ENCODE measurements around the gene EPAS1. TPM values are rescaled to one million over a fixed set of nuclear protein-coding genes. Genes with fewer than 3 reads are reported as not detected.

Gene EPAS1
- polyA plus RNA-seq, 1 of the 3 experiments (the other 2 are of a cell fraction), result 69.2 TPM

DNA sequence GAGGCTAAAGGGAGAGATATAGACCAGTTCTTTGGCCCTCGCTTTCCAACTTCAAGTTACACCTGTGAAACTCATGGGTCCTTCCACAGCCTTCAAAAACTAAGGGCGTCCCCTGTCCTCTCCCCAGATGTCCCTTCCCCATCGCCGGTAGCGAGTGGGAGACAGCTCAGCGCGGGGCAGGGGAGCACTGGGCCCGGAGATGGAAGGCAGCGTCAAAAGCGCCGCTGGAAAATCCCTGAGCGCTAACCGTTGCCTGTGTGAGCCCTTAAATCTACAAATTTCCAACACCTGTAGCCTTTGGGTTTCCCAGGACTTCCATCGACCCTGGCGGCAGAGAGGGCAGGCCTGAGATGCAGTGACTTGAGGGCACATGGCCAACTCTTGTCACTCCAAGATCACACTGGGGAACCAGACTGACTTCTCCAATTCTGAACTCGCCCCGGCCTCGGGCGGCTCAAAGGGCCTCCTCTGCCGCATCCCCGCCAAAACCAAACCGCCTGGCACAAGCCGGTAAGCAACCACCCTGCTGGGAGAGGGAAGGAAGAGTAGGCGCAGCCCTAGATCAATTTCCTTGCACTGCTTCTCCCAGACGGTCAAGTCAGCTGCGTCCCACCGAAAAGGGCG is 879 bp upstream of the EPAS1 start:
- Histone ChIP-seq H3K4me1 (ENCODE audit: control insufficient read depth in 1 of 2, insufficient read depth in 2 of 2, low read depth in 1 of 2, low read length in 1 of 2) (peaks cover 7 to 25% of the 10 kb centered on the region in 2 experiments; a peak in 2 of 4 replicates), H3K9me2 (no peaks in the 10 kb centered on the region), H3K4me3 (ENCODE audit: low read depth in 2 of 2, low read length in 1 of 2) (peak overlapping the region; percentile 65 to 96), H4K20me1 (ENCODE audit: insufficient read depth) (peaks cover 35% of the 10 kb centered on the region), H3K27ac (ENCODE audit: low read depth in 2 of 2, low read length in 1 of 2) (peak overlapping the region; percentile 35 to 86; a peak in 3 of 4 replicates), H3K79me2 (ENCODE audit: insufficient read depth) (peaks cover 40% of the 10 kb centered on the region), H3K4me2 (peak overlapping the region; percentile 75), H3K36me3 (replicated peaks in 1 of 2; ENCODE audit: control insufficient read depth in 1 of 2, insufficient read depth in 2 of 2, low read length in 1 of 2) (no peaks in the 10 kb centered on the region), H3K9ac (peak overlapping the region; percentile 60), H3K27me3 (ENCODE audit: insufficient read depth) (no peaks in the 10 kb centered on the region), H2AFZ (ENCODE audit: low read depth) (peak overlapping the region; percentile 77), H3K9me3 (no peaks in the 10 kb centered on the region), H3F3A (replicated peaks; ENCODE audit: insufficient read depth) (no peaks in the 10 kb centered on the region)
- DNase-seq, result no peak
- 94% methylated on average over 15 of the region's 28 CpGs for WGBS (ENCODE audit: low lambda C conversion rate)
- ChIA-PET CTCF (interaction anchor here (0.7 to 8.7 kb wide), 12 partner anchors 33 to 285 kb away, joined by 3 to 57 read pairs (median 6); no protein-coding TSS in a partner anchor), POLR2A (interaction anchor here (0.6 to 4.4 kb wide), 16 partner anchors 10 to 254 kb away, joined by 3 to 97 read pairs (median 7); no protein-coding TSS in a partner anchor)
- TF ChIP-seq POLR2AphosphoS5 (IDR thresholded peaks at IDR 0.05; ENCODE audit: low read depth, low read length) (no peak), EP300 (IDR thresholded peaks at IDR 0.05; ENCODE audit: borderline replicate concordance in 1 of 2, low read depth in 1 of 2, low read length in 1 of 2) (no peak), TAF1 (IDR thresholded peaks at IDR 0.05; ENCODE audit: borderline replicate concordance, low read depth, low read length) (no peak), YY1 (IDR thresholded peaks at IDR 0.05; ENCODE audit: low read depth) (no peak), GATA2 (CRISPR knock-in tag; IDR thresholded peaks at IDR 0.05) (no peak), RXRA (IDR thresholded peaks at IDR 0.05; ENCODE audit: borderline replicate concordance, low read depth) (no peak), SIN3A (IDR thresholded peaks at IDR 0.05; ENCODE audit: borderline replicate concordance, low read depth, low read length) (no peak), RCOR1 (IDR thresholded peaks at IDR 0.05; ENCODE audit: low read length) (no peak), MXI1 (IDR thresholded peaks at IDR 0.05; ENCODE audit: low read depth, low read length) (no peak), FOXM1 (IDR thresholded peaks at IDR 0.05; ENCODE audit: low read depth) (no peak), TEAD4 (IDR thresholded peaks at IDR 0.05; ENCODE audit: borderline replicate concordance, insufficient read depth) (no peak)
- TF ChIP-seq, protein P1, sequence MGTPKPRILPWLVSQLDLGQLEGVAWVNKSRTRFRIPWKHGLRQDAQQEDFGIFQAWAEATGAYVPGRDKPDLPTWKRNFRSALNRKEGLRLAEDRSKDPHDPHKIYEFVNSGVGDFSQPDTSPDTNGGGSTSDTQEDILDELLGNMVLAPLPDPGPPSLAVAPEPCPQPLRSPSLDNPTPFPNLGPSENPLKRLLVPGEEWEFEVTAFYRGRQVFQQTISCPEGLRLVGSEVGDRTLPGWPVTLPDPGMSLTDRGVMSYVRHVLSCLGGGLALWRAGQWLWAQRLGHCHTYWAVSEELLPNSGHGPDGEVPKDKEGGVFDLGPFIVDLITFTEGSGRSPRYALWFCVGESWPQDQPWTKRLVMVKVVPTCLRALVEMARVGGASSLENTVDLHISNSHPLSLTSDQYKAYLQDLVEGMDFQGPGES (IDR thresholded peaks at IDR 0.05; ENCODE audit: low read depth, low read length), result no peak
- TF ChIP-seq, protein P2, sequence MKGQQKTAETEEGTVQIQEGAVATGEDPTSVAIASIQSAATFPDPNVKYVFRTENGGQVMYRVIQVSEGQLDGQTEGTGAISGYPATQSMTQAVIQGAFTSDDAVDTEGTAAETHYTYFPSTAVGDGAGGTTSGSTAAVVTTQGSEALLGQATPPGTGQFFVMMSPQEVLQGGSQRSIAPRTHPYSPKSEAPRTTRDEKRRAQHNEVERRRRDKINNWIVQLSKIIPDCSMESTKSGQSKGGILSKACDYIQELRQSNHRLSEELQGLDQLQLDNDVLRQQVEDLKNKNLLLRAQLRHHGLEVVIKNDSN (IDR thresholded peaks at IDR 0.05; ENCODE audit: borderline replicate concordance, low read depth), result no peak
